Ovary (tissue), 3 donors: ENCODE measurements around the gene PBX1.

Experiments used
- POLR2A ChIP-seq: fragments of 450-650 bp; IDR thresholded peaks from one replicate; pipeline ENCODE4 v1.6.1; 2017; ENCODE audit warnings: antibody characterized with exemption, mild to moderate bottlenecking, moderate library complexity
- TF ChIP-seq, protein P1 (sequence below), 3 donors: fragments of 450-650 bp in 2 of 3; fragments of 200-600 bp in 1 of 3; IDR thresholded peaks; one replicate each; pipeline versions ENCODE4 v1.5.1 to v1.8.0; 2016 to 2022; ENCODE audit warnings: antibody characterized with exemption in 3 of 3, mild to moderate bottlenecking in 1 of 3
- donor health status: DM: no; HTN: no; CAD: no.

DNA sequence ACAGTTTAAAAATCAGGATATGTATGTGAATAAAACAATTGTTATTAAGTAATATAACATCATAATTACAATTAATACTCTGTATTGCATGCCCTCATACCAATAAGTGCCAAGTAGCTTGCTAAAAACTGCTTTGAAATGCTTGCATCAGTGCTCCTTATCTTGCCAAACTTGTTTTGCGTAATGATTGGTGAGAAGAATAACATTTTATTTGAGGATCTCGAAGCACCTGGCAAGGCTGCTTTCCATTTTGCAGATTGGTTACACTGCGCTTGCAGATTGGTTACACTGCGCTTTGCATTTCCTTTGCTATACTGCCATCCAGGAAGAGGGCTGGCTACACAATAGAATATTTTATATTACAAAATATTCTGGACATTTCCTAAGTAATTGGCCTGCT, 1.7 kb upstream of the PBX1 start:
- no peak for TF ChIP-seq POLR2A
- TF ChIP-seq, protein P1, sequence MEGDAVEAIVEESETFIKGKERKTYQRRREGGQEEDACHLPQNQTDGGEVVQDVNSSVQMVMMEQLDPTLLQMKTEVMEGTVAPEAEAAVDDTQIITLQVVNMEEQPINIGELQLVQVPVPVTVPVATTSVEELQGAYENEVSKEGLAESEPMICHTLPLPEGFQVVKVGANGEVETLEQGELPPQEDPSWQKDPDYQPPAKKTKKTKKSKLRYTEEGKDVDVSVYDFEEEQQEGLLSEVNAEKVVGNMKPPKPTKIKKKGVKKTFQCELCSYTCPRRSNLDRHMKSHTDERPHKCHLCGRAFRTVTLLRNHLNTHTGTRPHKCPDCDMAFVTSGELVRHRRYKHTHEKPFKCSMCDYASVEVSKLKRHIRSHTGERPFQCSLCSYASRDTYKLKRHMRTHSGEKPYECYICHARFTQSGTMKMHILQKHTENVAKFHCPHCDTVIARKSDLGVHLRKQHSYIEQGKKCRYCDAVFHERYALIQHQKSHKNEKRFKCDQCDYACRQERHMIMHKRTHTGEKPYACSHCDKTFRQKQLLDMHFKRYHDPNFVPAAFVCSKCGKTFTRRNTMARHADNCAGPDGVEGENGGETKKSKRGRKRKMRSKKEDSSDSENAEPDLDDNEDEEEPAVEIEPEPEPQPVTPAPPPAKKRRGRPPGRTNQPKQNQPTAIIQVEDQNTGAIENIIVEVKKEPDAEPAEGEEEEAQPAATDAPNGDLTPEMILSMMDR (IDR thresholded peaks at IDR 0.05), result no peak
